A673 (cell line): ENCODE measurements around the gene TNFRSF12A. TPM values are rescaled to one million over a fixed set of nuclear protein-coding genes. Genes with fewer than 3 reads are reported as not detected.

Experiments
- BruUV-seq: library from RNA; stranded (reverse); fragments of 400-500 nt; replicated peaks from 2 replicates; lab custom pipeline; 2021; lab: Mats Ljungman, UMichigan
- CTCF ChIA-PET: fragments of 300-600 bp; sonication (Branson Sonifier 250); formaldehyde crosslinking; loops from one replicate; lab custom pipeline; 2022; ENCODE audit warnings: antibody characterized with exemption; lab: Charles Lee
- POLR2A ChIA-PET: fragments of 300-600 bp; sonication (Branson Sonifier 250); formaldehyde crosslinking; loops from one replicate; lab custom pipeline; 2022; ENCODE audit warnings: antibody characterized with exemption; ENCODE audit not compliant: low non-redundant PET; lab: Charles Lee
- DNase-seq: peaks from one replicate; pipeline ENCODE4 v3.0.0-alpha.2; 2015; ENCODE audit warnings: low spot score
- H3K27ac ChIP-seq: fragments of 200-600 bp; sonication (generic); 2 replicates; pipeline ENCODE4 v1.5.1; 2016; ENCODE audit warnings: mixed run types, low read depth, mild to moderate bottlenecking, mixed read lengths, antibody characterized with exemption, low read length; ENCODE audit not compliant: poor library complexity, severe bottlenecking
- H3K27me3 ChIP-seq: fragments of 200-600 bp; sonication (generic); replicated peaks from 2 replicates; pipeline ENCODE4 v1.6.1; 2017; ENCODE audit warnings: mixed run types, low read depth, mild to moderate bottlenecking, mixed read lengths, antibody characterized with exemption, low read length; ENCODE audit not compliant: insufficient read depth, poor library complexity
- H3K36me3 ChIP-seq: fragments of 200-600 bp; sonication (generic); 2 replicates; pipeline ENCODE4 v1.6.1; 2016; ENCODE audit warnings: mixed run types, mild to moderate bottlenecking, mixed read lengths, antibody characterized with exemption, low read length; ENCODE audit not compliant: insufficient read depth, poor library complexity, severe bottlenecking
- H3K4me1 ChIP-seq: fragments of 200-600 bp; sonication (generic); 2 replicates; pipeline ENCODE4 v1.6.1; 2017; ENCODE audit warnings: mixed run types, mild to moderate bottlenecking, mixed read lengths, antibody characterized with exemption, low read length; ENCODE audit not compliant: insufficient read depth, poor library complexity, severe bottlenecking
- H3K4me3 ChIP-seq: fragments of 200-600 bp; sonication (generic); 2 replicates; pipeline ENCODE4 v1.5.1; 2016; ENCODE audit warnings: low read depth, mixed run types, mild to moderate bottlenecking, mixed read lengths, low read length; ENCODE audit not compliant: poor library complexity, severe bottlenecking
- H3K9me3 ChIP-seq: fragments of 200-600 bp; sonication (generic); 2 replicates; pipeline ENCODE4 v1.6.1; 2016; ENCODE audit warnings: mixed run types, low read depth, mild to moderate bottlenecking, mixed read lengths, antibody characterized with exemption, low read length; ENCODE audit not compliant: poor library complexity, severe bottlenecking
- EZH2 ChIP-seq: fragments of 200-600 bp; sonication (generic); IDR thresholded peaks from 2 replicates; pipeline ENCODE4 v1.6.1; 2017; ENCODE audit warnings: borderline replicate concordance, low read depth, mild to moderate bottlenecking, mixed read lengths, antibody characterized with exemption, low read length; ENCODE audit not compliant: poor library complexity, severe bottlenecking
- intact Hi-C: fragments of 100-400 bp; cut with micrococcal nuclease; formaldehyde crosslinking; loops from one replicate; pipeline ENCODE4 v1.10.0; 2022; ENCODE audit not compliant: unreplicated experiment
- total RNA-seq: library from RNA; stranded (reverse); gene quantifications from 2 replicates; pipeline ENCODE4 v1.2.3, GENCODE V29; 2021
- TF ChIP-seq, protein P1 (sequence below): fragments of 300-800, 200-600 bp; sonication (generic); conservative IDR thresholded peaks from 2 replicates; pipeline ENCODE4 v1.5.1; 2017; ENCODE audit warnings: low read depth, mild to moderate bottlenecking, antibody characterized with exemption, low read length, moderate library complexity, mixed read lengths

The TNFRSF12A gene
- total RNA-seq, 1 experiment from 2014 or later, result 39.5 TPM

DNA sequence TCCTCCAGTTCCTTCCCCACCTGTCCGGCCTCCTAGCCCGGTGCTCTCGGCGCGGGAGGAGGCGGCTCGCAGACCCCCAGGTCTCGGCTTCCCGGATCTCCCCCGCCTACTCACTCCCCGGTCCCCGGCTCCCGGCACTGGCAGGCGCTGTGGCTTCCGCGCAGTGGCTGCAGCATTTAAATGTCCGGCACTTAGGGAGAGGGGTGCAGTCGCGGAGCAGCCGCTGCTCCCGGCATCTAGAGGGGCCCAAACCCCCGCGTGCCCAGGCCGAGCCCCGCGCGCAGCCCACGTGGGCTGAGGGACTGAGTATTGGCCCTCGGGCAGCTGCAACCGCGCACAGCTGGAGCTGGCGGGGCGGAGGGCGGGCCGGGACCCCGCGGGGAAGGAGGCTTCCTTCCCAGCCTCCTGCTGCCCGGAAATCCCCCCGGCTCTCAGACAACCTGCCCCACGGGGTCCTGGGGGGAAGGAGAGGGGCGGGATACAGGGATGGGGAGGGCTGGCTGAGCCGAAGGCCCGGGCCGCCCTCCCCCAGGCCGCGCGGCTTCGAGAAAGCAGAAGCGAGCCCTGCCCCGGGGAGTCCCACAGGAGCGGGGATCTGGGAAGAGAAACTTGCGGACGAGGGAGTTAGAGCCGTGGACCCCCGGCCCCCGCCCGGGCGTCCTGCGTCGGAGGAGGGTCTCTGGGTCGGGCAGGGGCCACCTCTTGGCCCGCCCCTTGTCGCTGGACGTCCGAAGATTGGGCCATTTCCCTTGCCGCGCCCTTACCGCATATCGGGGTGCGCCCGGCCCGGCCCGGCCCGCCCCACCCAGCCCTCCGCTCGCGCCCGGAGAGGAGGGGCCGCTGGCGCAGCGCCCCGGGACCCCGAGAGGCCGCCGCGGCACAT is 25.8 kb downstream of the TNFRSF12A start, which contains the start of gene MMP25:
TSS of gene MMP25 (plus strand) at position 804 of the 883 bp plus-strand sequence. CDS start 357 bp downstream, outside the sequence.
- BruUV-seq, result no TSS peak
- intact Hi-C loops, result no loop called here
- no peaks in the 10 kb centered on the region for H3K9me3 ChIP-seq
- H3K27me3 ChIP-seq, result peaks cover 20% of the 10 kb centered on the region
- ChIA-PET POLR2A (interaction anchor here (0.6 kb wide), 1 partner anchor 185 kb away, joined by 5 read pairs; no protein-coding TSS in a partner anchor), CTCF (interaction anchor here (0.6 to 1.4 kb wide), 3 partner anchors 15 to 84 kb away, joined by 3 to 5 read pairs (median 4); no protein-coding TSS in a partner anchor)
- H3K4me3 ChIP-seq, result peak within 1 kb of the TSS; percentile 51
- TF ChIP-seq EZH2, result peak; percentile 27
- TF ChIP-seq, protein P1, sequence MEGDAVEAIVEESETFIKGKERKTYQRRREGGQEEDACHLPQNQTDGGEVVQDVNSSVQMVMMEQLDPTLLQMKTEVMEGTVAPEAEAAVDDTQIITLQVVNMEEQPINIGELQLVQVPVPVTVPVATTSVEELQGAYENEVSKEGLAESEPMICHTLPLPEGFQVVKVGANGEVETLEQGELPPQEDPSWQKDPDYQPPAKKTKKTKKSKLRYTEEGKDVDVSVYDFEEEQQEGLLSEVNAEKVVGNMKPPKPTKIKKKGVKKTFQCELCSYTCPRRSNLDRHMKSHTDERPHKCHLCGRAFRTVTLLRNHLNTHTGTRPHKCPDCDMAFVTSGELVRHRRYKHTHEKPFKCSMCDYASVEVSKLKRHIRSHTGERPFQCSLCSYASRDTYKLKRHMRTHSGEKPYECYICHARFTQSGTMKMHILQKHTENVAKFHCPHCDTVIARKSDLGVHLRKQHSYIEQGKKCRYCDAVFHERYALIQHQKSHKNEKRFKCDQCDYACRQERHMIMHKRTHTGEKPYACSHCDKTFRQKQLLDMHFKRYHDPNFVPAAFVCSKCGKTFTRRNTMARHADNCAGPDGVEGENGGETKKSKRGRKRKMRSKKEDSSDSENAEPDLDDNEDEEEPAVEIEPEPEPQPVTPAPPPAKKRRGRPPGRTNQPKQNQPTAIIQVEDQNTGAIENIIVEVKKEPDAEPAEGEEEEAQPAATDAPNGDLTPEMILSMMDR, result no peak
- H3K27ac ChIP-seq, result no peak within 1 kb of the TSS
- DNase-seq, result no peak
- H3K4me1 ChIP-seq, result no peaks in the 10 kb centered on the region
- H3K36me3 ChIP-seq, result no peaks in the 10 kb centered on the region

DNA sequence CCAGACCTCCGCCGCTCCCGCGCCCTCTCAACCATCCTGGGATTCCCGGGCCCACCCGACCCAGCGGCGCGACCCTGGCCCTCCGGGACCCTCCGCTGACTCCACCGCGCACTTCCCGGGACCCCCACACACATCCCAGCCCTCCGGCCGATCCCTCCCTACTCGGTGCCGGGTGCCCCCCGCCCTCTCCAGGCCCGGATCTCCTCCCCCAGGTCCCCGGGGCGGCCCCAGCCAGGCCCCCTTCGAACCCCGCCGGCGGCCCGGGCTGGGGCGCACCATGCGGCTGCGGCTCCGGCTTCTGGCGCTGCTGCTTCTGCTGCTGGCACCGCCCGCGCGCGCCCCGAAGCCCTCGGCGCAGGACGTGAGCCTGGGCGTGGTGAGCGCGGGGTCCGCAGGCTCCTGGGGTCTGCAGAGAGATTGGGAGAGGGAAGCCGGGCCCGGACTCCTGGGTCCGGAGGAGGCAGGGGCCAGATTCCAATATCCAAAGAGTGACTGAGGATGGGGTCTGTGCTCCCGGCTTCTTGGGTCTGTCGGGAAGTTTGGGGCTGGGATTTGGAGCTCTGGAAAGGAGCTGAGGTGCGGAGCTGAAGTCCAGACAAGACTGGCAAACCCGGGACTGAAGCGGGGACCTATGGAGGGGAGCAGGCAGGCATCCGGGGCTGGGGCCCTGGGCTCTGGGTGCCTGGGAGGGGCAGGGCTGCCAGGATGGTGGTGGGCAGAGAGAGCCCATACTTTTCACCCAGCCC is 26.6 kb downstream of the TNFRSF12A start:
- no peaks in the 10 kb centered on the region for H3K9me3 ChIP-seq
- POLR2A ChIA-PET, result no interaction called here
- no peak overlapping the region for H3K27ac ChIP-seq
- TF ChIP-seq, protein P1, result no peak
- TF ChIP-seq EZH2, result peak; percentile 83
- BruUV-seq, result no TSS peak
- intact Hi-C loops, result no loop called here
- no peak for DNase-seq
- H3K36me3 ChIP-seq, result no peaks in the 10 kb centered on the region
- CTCF ChIA-PET, result interaction anchor here (1.0 to 1.4 kb wide), 2 partner anchors 12 to 15 kb away, joined by 3 to 12 read pairs; no protein-coding TSS in a partner anchor
- H3K4me1 ChIP-seq, result no peaks in the 10 kb centered on the region
- peak overlapping the region; percentile 51 for H3K4me3 ChIP-seq
- peaks cover 20% of the 10 kb centered on the region for H3K27me3 ChIP-seq

DNA sequence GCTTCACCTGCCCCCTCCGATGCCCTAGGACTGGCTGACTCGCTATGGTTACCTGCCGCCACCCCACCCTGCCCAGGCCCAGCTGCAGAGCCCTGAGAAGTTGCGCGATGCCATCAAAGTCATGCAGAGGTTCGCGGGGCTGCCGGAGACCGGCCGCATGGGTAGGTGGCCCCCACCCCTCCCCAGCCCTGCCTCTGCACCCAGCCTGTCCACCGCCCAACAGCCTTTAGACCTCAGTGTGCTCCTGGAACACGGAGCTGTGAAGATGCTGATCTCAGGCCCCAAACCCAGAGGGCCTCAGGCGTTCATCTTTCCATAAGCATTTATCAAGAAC is 27.2 kb downstream of the TNFRSF12A start:
- H3K27ac ChIP-seq, result no peak overlapping the region
- no peak overlapping the region for H3K4me3 ChIP-seq
- peaks cover 20% of the 10 kb centered on the region for H3K27me3 ChIP-seq
- no peaks in the 10 kb centered on the region for H3K4me1 ChIP-seq
- no peaks in the 10 kb centered on the region for H3K9me3 ChIP-seq
- no peaks in the 10 kb centered on the region for H3K36me3 ChIP-seq
- POLR2A ChIA-PET, result no interaction called here
- intact Hi-C loops, result no loop called here
- no peak for DNase-seq
- no TSS peak for BruUV-seq
- no peak for TF ChIP-seq EZH2
- TF ChIP-seq, protein P1, result no peak
- CTCF ChIA-PET, result interaction anchor here (1.0 to 1.4 kb wide), 2 partner anchors 11 to 15 kb away, joined by 3 to 12 read pairs; no protein-coding TSS in a partner anchor
